Hematopoietic multipotent progenitor cell treated with erythropoietin and hydrocortisone succinate and interleukin-3 and kit ligand, for 17 days (in vitro differentiated cells): ENCODE data around the gene RNF141.

Experiments used
- DNase-seq: peaks from one replicate; pipeline ENCODE4 v3.0.0-alpha.2; 2015; ENCODE audit warnings: low spot score

The RNF141 gene

DNA sequence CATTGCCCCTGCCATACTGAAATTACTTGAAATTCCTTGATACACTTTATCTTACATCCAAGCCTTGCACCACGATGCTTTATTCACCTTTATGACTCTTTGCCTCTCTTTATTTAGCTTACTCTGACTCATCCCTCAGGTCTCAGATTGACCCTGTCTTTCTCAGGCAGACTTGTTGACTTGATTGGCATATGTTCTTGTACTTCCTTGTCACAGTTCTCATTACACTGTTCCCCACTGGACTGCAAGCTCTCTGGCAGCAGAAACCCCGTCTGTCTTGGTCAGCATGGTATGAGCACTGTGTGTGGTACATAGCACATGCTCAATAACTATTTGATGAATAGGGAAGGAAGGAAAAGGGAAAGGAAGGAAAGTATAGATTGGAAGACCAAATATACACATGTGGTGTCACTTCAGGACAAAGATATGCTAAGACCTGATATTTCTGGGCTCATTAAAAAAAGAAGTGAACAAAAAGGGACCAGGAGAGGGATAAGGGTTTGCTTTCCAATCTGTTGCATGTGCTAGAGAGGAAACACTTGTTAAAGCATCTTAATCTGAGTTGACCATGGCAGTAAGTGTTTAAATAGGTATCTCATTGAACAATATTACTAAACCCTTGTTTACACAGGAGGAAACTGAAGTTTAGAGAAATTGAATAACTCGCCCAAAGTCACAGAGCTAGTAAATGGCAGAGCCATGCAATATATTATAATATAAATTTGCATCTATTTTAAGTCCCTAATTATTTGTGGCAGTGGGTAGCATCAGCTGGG is 20.2 kb upstream of the RNF141 start:
- DNase-seq: no peak

DNA sequence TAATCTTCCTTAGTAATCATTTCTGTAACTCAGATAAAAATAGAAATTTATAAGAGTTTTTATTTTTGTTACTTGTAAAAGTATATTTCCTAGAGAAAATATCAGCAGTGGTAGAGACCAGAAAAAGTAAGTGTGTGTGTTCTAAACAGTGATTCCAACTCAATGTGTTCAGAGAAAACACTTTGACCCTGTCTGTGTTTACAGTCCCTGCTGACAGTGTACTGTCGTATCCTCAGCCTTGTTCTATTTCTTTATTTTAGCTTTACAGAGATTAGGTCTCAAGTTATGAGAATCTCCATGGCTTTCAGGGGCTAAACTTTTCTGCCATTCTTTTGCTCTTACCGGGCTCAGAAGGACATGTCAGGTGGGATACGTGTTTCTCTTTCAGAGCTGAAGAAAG is 17.3 kb upstream of the RNF141 start:
- DNase-seq: no peak

DNA sequence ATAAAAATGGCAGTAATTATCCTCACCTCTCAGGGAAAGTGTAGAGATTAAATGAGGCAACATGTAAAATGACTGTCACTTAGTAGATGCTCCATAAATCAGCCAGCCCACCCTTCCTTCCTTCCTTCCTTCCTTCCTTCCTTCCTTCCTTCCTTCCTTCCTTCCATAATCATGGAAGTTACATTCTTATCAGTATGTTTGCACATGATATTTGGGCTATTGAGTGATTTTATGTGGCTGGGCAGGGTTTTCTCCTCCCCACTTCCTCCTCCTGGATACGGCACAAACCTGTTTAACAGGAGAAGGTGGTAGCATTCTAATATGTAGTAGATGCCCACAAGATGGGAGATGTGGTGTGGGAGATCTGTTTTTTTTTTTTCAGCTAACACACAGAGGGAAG is 15.6 kb upstream of the RNF141 start:
- no peak for DNase-seq

DNA sequence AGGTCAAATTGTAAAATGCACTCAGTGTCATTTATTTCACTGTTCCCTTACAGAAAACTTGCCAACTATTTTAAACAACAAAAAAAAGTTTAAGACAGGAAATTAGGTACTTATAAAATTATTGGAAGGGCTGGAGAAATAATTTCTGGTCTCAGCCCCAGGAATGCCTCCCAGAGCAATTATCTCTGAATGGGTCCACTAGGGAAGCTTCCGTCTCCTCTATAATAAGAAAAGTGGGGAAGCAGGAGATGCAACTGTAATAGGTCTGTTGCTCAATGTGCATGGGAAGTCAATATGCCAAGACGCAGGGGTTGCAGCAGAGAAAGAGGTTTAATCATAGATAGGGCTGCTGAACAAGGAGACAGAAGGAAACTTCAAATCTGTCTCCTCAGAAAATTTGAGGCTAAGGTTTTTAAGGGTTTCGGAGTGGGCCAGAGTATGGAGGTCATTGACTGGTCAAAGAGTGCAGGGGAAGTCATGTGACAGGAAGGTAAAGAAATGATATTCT is 10.9 kb upstream of the RNF141 start:
- DNase-seq: no peak

DNA sequence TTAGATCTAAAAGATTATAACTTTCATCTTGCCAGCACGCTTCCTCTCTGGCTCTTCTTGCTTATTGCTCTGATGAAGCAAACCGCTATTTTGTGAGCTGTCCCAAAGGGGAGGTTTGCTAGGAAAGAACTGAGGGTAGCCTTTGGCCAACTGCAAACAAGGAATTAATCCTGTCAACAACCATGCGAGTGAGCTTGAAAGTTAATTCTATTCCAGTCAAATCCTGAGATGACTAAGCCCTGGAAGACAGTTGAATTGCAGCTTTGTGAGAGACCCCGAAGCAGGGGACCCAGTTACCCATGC is 10.3 kb upstream of the RNF141 start:
- DNase-seq: no peak

DNA sequence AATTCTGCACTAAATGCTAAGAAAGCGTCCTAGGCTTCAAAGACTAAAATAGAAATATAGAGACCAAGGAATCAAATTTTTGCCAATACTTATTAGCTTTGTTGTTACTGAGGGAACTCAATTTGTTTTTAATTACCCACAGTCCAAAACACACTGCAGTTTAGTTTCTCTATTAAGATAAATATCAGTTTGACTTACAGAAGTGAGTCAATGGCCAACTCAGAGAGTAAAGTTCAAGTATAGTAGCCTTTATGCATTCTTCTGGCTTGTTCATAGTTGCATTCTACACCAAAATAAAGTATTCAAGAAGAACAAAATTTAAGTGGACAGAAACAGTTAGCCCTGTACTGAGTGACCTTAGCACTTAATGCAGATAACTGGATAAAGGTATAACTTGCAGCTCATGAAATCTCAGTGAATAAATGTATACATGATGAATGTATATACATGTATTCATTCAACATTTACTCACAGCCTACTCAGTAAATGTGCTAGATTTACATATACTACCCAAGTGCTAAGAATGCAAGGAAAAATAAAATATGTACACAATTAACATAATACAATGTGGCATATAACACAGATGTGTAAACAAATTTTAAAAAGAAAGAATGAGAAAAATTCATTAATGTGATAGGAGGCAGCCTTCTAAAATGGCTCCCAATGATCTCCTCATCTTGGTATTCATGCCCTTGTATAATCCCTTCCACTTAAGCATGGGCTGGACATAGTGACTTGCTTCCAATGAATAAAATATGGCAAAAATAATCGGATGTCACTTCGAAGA is 9.7 kb upstream of the RNF141 start:
- DNase-seq: no peak

DNA sequence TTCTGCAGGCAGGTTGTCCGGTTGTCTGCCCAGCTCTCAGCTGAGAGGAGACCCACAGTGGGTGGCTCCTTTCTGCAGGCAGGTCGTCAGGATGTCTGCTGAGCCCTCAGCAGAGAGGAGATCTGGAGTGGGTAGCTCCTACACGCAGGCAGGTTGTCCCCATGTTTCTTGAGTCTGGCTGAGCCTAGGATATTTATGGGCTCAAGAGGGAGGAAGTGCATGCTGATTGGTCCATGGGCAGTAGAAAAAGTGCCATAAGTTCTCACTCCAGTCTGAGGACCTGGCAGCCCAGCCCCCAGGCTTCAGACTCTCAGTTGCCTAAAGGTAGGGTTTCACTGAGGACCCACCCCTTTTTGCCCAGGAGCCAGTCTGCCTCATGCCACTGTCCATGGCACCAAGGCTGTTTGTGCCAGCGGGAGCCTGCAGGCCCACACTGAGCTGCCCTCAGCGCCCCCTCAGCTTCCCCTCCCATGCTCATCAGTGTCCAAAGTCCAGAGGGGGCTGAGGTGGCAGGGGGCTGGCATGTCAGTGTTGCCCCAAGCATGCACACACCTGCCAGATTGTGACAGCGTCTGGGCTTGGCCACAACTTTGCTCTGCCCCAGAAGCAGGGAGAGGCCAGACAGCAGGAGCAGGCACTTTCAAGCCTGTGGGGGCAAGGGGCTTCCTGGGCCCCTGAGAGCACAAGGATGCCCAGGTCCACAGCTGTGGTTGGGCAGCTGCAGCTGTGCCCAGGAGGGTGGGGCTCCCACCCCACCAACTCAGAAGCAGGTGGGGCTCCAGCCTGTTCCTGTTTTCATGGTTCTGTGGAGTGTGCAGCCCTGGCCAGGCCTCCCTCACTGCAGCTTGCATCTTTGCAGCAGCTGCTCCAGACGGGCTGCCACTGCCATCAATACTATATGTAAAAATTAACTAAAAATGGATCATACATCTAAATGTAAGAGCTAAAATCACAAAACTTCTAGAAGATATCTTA is 3.8 kb upstream of the RNF141 start:
- DNase-seq: no peak

DNA sequence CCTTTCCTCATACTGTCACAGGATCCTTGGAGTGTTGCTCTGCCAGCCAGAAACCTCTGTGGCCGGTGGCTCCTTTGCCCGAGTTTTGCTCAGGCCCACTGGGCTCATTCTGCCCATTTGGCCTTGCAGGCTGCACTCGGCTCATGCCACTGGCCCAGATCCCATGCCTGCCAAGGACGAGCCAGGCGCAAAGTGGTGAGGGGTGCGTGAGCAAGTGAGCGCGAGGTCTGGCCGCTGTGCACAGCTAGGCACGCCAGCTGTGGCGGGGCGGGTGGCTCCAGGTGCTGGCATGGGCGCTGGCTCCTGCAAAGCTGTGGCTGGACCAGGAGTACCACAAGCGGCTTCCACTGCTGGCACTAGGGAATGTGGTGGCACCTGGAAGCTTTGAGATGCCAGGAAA is 2.8 kb upstream of the RNF141 start:
- no peak for DNase-seq

DNA sequence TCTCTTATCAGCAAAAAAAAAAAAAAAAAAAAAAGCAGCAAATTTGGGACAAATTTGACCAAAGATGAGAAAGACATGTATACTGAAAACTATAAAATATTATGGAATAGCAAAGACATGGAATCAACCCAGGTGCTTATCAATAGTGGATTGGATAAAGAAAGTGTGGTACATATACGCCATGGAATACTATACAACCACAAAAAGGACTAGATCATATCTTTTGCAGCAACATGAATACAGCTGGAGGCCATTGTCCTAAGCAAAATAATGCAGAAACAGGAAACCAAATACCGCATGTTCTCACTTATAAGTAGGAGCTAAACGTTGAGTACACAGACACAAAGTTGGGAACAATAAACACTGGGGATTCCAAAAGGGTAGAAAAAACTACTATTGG is 1.8 kb upstream of the RNF141 start:
- no peak for DNase-seq

DNA sequence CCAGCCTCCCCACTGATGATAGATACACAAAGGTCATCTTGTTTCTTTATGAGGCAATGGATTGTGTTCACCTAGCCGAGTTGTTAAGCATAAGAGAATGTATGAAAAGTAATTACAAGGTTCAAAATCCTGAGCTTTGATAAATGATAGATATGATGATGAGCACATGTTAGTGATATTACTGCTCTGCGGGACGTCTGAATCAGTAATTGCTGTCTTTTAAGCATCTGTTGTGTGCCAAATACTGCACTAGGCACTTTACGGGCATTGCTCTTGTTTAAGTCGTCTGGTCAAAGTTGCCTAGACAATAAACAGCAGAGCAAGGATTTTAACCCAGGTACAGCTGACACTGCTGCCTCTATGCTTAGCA is 559 bp upstream of the RNF141 start:
- DNase-seq: no peak

DNA sequence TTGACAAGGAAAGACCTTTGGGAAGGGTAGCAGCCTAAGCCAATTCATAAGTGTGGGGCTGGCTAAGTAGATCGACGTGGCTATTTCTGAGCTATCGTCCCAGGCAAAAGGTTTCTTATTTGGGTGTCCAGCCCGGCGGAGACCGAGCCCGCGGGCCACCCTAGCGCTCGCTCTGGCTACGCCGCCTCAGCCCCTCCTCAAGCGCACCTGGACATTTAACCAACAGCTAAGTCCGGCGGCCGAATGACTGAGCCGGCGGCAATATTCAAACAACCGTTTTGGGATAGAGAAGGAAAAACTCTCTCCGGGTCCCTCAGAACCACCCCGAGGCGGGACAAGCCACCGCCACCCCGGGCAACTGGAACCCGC is 457 bp downstream of the RNF141 start:
- no peak for DNase-seq

DNA sequence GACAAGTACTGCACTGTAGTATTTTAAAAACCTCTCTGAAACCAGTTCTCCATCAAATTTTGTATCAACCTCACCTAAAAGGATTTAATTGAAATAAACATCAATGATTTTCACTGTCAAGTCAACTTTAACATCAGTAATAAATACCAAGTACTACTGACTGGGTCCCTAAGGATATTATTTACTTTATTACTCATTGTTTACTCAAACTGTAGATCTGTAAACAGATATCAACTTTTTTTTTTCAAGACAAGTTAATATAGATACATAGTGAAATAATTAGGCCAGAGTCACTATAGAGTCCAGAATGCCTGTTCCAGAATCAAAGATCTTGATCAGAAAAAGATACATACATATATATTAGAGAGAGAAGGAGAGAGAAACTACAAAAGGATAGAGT is 1.6 kb downstream of the RNF141 start:
- no peak for DNase-seq

DNA sequence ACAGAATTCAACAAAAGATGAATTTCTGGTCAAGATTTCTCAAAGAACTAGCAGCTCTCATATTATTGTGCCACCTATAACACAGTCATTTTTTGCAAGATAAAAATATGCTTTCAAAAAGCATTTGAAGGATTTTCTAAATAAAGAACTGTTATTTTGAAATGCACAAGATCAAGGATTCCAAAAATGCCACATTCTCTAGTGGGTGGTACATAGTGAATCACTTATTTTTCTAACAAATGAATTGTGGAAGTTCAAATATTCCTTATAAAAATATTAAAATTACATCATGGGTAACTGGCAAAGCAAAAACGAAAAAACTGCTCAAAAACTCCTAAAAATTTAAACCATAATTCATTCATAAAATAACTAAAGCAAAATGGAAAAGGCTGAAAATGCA is 2.1 kb downstream of the RNF141 start:
- DNase-seq: no peak

DNA sequence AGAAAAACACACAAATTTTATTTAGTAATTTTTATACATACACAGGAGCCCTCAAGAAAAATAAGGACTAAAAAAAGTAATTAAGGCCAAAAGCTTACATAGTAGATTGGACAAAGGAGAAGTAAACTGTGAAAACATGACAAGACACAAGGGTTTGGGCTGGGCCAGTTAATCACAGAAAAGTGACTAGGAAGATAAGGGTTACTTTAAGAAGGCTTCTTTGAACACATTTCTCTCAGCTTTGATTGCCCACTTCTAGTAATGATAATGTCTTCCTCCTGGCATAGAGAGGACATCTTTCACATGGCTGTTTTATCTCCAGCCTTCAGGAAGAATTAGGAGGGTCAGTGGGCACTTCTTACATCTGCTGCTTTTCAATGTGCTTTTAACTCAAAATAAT is 3.4 kb downstream of the RNF141 start:
- no peak for DNase-seq

DNA sequence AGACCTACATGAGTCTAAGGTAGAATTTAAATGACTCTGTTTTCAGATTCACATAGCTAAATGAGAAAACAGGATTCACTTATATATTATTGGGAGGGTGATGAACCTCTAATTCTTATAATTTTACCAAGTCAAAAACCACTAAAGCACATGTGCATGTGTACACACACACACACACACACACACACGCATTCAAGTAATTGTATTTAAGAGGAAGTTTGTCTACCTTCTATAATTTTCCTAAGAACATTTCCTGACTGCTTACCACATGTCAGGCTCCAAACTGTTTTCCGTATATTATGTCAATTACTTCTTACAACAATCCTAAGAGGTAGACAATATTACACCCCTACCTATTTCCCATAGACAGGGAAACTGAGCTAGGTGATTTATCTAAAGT is 6.7 kb downstream of the RNF141 start:
- DNase-seq: no peak

DNA sequence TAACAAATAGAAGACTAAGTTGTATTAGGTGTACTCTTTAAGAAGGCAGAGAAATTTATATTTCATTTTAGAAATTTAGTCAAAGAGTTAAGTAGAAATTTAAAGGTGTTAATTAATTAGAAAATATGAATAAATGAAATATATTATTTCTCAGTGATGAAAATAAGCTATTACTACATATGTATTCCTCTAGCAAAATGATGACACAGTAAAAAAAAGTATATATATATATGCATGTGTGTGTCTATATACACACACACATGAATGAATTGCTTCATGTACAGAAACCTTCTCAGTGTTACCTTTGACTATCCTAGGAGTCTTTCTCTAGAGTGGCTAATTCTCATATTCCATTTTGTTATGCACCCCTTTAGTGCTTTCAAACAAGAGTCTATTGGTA is 7.7 kb downstream of the RNF141 start:
- no peak for DNase-seq

DNA sequence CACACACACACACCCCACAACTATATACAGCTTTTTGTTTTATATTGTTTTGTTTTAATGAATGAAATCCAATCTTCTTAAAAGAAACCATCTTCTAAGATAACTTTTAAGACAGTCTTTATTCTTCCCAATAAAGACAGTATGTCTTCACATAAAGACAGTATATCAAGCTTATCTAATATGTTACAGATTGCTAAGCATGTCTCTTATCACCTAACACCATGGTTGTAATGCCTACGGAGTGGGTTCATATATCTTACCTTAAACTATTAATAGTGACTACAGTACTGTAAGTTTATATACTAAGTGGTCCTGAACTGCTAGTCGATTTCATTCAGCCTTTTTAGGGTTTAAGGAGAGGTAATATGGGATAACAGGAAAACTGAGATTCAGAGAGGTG is 8.5 kb downstream of the RNF141 start:
- DNase-seq: no peak

DNA sequence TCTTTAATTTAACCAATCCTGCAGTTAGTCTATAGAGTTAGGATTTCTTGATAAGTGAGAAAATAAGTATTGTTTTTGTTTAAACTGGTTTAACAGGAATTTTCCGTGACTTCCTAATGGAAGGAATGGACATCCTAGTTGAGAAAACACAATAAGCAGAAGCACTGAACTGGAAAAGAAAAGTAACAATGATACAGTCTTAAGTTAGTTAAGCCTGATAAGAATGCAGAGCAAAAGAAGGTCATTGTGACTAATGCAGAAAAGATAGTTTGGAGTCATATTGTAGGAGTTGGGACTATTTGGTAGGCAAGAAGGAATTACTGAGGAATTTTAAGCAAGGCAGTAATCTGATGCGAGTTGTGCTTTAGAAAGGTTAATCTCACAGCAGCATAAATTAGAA is 11.7 kb downstream of the RNF141 start:
- no peak for DNase-seq

DNA sequence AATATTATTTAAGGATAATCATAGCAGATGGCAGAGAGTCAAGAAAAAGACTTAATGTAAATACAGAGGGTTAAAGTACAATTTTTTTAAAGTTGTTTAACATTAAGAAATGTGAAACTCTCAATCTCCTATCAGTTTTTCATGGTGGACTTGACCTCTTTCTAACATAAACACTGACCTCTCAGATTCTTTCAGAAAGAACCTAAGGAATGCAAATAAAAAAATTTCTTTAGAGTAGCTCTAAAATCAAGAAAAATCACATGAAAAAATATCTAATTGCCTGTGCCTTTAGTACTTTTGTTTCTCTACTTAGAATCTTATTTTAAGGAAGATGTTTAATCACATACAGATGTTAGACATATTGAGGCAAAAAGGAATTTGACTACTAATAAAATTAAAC is 12.9 kb downstream of the RNF141 start:
- DNase-seq: no peak

DNA sequence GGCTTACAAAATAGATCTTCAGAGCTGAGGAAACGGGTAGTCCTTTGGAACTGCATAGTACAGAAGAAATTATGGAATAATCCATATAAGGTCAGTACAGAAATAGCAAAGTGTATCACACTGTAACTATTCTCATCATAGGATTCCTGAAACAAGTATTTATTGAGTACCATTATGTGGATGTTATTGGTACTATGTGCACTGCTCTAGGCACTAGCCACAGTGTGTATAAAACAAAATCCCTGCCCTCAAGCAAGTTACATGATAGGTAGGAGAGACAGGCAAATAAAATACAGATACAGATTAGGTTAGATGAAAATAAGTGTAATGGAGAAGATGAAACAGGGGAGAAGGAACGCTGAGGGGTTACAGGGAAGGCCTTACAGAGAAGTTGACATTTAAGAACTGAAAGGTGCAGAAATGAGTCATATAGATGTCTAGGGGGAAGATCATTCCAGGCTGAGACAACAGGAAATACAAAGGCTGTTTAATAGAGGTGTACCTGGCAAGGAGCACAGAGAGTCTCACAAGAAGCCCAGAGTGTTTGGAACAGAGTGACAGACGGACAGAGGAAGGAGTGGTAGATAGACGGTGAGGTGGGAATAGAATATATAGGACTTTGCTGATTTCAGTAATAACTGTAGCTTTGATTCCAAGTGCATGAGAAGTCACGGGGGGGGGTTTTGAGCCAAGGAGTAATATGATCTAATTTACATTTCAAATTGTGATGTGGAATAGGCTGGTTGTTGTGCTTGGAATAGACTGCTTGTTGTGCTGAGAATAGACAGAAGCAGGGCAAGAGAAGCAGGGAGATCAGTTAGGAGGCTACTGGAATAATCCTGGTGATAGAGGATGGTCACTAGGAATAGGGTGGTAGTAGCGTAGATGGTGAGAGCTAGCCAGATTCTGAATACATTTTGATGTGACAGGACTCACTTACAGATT is 13.7 kb downstream of the RNF141 start:
- DNase-seq: no peak

DNA sequence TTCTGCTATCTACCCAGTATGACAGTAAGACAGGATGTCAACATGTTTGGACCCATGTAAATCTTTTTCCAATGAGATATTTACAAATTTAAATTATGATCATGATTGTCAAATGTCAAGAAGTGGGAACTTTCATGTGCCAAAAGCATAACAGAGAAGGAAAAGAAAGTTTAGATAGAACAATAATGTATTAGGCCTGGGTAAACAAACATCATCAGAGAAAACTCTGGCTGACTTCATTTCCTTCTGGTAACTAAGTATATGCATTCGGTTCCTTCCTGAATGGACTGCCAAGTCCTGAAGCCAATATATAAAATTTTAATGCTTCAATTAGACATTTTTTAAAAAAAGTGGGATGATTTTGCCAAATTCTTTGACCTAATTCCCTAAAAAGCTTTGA is 16.5 kb downstream of the RNF141 start:
- no peak for DNase-seq

DNA sequence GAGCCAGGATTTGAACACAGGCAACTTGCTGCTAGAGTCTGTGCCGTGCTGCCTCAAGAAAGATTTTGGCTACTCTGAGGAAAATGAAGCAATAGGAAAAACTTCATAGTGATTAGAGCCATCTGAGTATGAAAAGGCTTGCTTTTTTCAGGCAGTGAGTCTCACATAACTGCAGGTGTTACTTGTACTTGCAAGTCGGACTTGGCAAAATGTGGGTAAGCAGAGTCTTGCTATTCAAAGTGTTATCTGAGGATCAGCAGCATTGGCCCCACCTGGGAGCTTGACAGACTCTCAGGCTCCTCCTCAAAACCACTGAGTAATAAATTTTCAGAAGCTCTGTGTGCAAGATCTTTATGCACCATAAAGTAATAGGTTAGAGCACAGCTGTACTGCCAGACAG is 18.1 kb downstream of the RNF141 start:
- DNase-seq: no peak
